Neuronal stem cell (in vitro differentiated cells): ENCODE measurements around the gene CLHC1.
"Not testable (repeated sequence)": the region's sequence is repeated elsewhere in the genome, so short reads cannot be mapped to it uniquely, and the experiment has no call there.

Experiments used
- DNase-seq: peaks from one replicate; pipeline ENCODE4 v3.0.0-alpha.2; 2013; ENCODE audit warnings: low spot score
- H2AFZ ChIP-seq: one replicate; pipeline ENCODE4 v1.6.1; 2013; ENCODE audit warnings: mild to moderate bottlenecking, low read length, inconsistent platforms
- H2AK5ac ChIP-seq: 2 replicates; pipeline ENCODE4 v1.6.1; 2013; ENCODE audit warnings: low read depth, mild to moderate bottlenecking, inconsistent platforms, low read length, moderate library complexity, mixed read lengths
- H2BK120ac ChIP-seq: 2 replicates; pipeline ENCODE4 v1.6.1; 2013; ENCODE audit warnings: low read depth, mild to moderate bottlenecking, inconsistent platforms, low read length, moderate library complexity, mixed read lengths
- H2BK12ac ChIP-seq: one replicate; pipeline ENCODE4 v1.6.1; 2013; ENCODE audit warnings: low read length, inconsistent platforms
- H2BK15ac ChIP-seq: 2 replicates; pipeline ENCODE4 v1.6.1; 2013; ENCODE audit warnings: mild to moderate bottlenecking, low read length, inconsistent platforms, mixed read lengths
- H2BK5ac ChIP-seq: one replicate; pipeline ENCODE4 v1.6.1; 2013; ENCODE audit warnings: inconsistent platforms, mild to moderate bottlenecking, low read length, moderate library complexity
- H3K14ac ChIP-seq: one replicate; pipeline ENCODE4 v1.6.1; 2013; ENCODE audit warnings: low read length, inconsistent platforms
- H3K18ac ChIP-seq: 2 replicates; pipeline ENCODE4 v1.6.1; 2013; ENCODE audit warnings: low read length, inconsistent platforms
- H3K23ac ChIP-seq: 2 replicates; pipeline ENCODE4 v1.6.1; 2013; ENCODE audit warnings: low read depth, mild to moderate bottlenecking, mixed read lengths, low read length, inconsistent platforms; ENCODE audit not compliant: poor library complexity
- H3K27ac ChIP-seq: replicated peaks from 3 replicates; pipeline ENCODE4 v1.5.1; 2013; ENCODE audit warnings: low read length, inconsistent platforms
- H3K27me3 ChIP-seq, 3 experiments: 2 replicates each; pipeline ENCODE4 v1.6.1; 2013; ENCODE audit warnings: low read length in 3 of 3, mild to moderate bottlenecking in 2 of 3, inconsistent platforms in 1 of 3, low read depth in 1 of 3, mixed read lengths in 1 of 3, moderate library complexity in 1 of 3; ENCODE audit not compliant: control insufficient read depth in 3 of 3, insufficient read depth in 3 of 3
- H3K36me3 ChIP-seq, 2 donors: replicated peaks in 1 of 2; 2 replicates each; pipeline ENCODE4 v1.6.1; 2013; ENCODE audit warnings: low read length in 2 of 2; ENCODE audit not compliant: control insufficient read depth in 2 of 2, insufficient read depth in 2 of 2
- H3K4ac ChIP-seq: 2 replicates; pipeline ENCODE4 v1.6.1; 2013; ENCODE audit warnings: inconsistent platforms, mild to moderate bottlenecking, low read length, moderate library complexity
- H3K4me1 ChIP-seq, 2 donors: 1 replicate in 1 of 2; 2 replicates in 1 of 2; pipeline ENCODE4 v1.6.1; 2013; ENCODE audit warnings: low read length in 2 of 2, low read depth in 1 of 2; ENCODE audit not compliant: control insufficient read depth in 2 of 2, insufficient read depth in 1 of 2
- H3K4me2 ChIP-seq: one replicate; pipeline ENCODE4 v1.6.1; 2013; ENCODE audit warnings: mild to moderate bottlenecking, low read length, inconsistent platforms; ENCODE audit not compliant: insufficient read depth, poor library complexity, severe bottlenecking
- H3K4me3 ChIP-seq, 2 donors: 2 replicates each; pipeline ENCODE4 v1.5.1; 2013; ENCODE audit warnings: low read length in 2 of 2, mild to moderate bottlenecking in 2 of 2, inconsistent platforms in 1 of 2, moderate library complexity in 1 of 2
- H3K79me1 ChIP-seq: one replicate; pipeline ENCODE4 v1.6.1; 2013; ENCODE audit warnings: low read depth, mild to moderate bottlenecking, inconsistent platforms, low read length, moderate library complexity
- H3K9ac ChIP-seq: one replicate; pipeline ENCODE4 v1.6.1; 2013; ENCODE audit warnings: mild to moderate bottlenecking, low read depth, low read length, inconsistent platforms; ENCODE audit not compliant: poor library complexity
- H3K9me3 ChIP-seq, 2 donors: replicated peaks in 1 of 2; 2 replicates each; pipeline versions ENCODE3 to v1.6.1; 2013; ENCODE audit warnings: low read length in 2 of 2, mild to moderate bottlenecking in 2 of 2, inconsistent platforms in 1 of 2, low read depth in 1 of 2, mixed read lengths in 1 of 2, moderate library complexity in 1 of 2; ENCODE audit not compliant: control insufficient read depth in 2 of 2, insufficient read depth in 1 of 2
- H4K8ac ChIP-seq: one replicate; pipeline ENCODE4 v1.6.1; 2013; ENCODE audit warnings: low read depth, mild to moderate bottlenecking, inconsistent platforms, low read length, moderate library complexity
- H4K91ac ChIP-seq: one replicate; pipeline ENCODE4 v1.6.1; 2013; ENCODE audit warnings: low read length, low read depth, mild to moderate bottlenecking, inconsistent platforms; ENCODE audit not compliant: poor library complexity
- WGBS, 2 donors: extraction: QIAGEN DNeasy Blood & Tissue Kit; methylation state at CpG; one replicate each; pipeline ENCODE4 v1.1.7; 2013; ENCODE audit warnings: missing lambda C conversion rate in 2 of 2, mixed read lengths in 1 of 2; ENCODE audit not compliant: insufficient read length in 2 of 2, insufficient replicate concordance in 1 of 2; ENCODE audit errors: extremely low coverage in 2 of 2; 5-methylcytosine and 5-hydroxymethylcytosine counted together

CLHC1 gene

DNA sequence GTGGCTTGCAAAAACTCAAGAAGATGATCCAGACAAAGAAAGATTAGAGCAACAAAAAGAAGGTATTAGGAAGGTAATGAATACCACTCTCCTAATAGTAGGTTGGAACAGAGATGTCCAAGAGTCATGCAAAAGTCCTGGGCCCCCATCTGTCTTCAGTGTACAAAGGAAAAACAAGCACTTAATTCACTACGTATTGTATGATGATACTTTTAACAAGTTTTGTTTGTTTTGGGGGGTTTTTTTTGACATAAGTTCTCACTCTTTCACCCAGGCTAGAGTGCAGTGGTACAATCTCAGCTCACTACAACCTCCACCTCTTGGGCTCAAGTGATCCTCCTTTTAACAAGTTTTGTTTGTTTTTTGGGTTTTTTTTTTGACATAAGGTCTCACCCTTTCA, 101.2 kb downstream of the CLHC1 start:
- no peak overlapping the region for H3K4me2 ChIP-seq
- no peak overlapping the region for H2AK5ac ChIP-seq
- H3K23ac ChIP-seq: no peak overlapping the region
- no peak overlapping the region for H3K4me3 ChIP-seq
- H3K14ac ChIP-seq: no peak overlapping the region
- no peak overlapping the region for H3K18ac ChIP-seq
- H2BK15ac ChIP-seq: no peak overlapping the region
- no peak overlapping the region for H3K27ac ChIP-seq
- no peaks in the 10 kb centered on the region for H3K27me3 ChIP-seq
- H3K4ac ChIP-seq: no peak overlapping the region
- H4K8ac ChIP-seq: no peak overlapping the region
- no peaks in the 10 kb centered on the region for H3K79me1 ChIP-seq
- no peak overlapping the region for H2AFZ ChIP-seq
- no peak overlapping the region for H2BK5ac ChIP-seq
- WGBS, 2 donors: no CpG with 5 or more reads among the region's 1 CpG
- no peak overlapping the region for H4K91ac ChIP-seq
- no peak overlapping the region for H2BK12ac ChIP-seq
- H3K36me3 ChIP-seq: no peaks in the 10 kb centered on the region
- no peaks in the 10 kb centered on the region for H3K9me3 ChIP-seq
- no peak overlapping the region for H2BK120ac ChIP-seq
- no peak for DNase-seq
- no peak overlapping the region for H3K9ac ChIP-seq
- H3K4me1 ChIP-seq: peaks cover 4 to 14% of the 10 kb centered on the region in 2 donors

DNA sequence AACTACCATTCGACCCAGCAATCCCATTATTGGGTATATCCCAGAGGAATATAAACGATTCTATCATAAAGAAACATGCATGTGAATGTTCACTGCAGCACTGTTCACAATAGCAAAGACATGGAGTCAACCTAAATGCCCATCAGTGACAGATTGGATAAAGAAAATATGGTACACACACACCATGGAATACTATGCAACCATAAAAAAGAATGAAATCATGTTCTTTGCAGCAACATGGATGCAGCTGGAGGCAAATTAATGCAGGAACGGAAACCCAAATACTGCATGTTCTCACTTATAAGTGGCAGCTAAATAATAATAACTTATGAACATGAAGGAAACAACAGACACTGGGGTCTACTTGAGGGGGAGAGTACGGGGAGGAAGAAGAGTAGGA, 105.5 kb downstream of the CLHC1 start:
- not testable (repeated sequence) for H3K27ac ChIP-seq, H3K27me3 ChIP-seq, H2BK15ac ChIP-seq, H4K91ac ChIP-seq, H4K8ac ChIP-seq, H3K79me1 ChIP-seq, H3K23ac ChIP-seq, H3K9me3 ChIP-seq, H3K4me1 ChIP-seq, H2BK5ac ChIP-seq, H2AFZ ChIP-seq, H2BK120ac ChIP-seq, H3K36me3 ChIP-seq, H3K14ac ChIP-seq, H2AK5ac ChIP-seq, H3K4me3 ChIP-seq, H2BK12ac ChIP-seq, H3K9ac ChIP-seq, H3K4ac ChIP-seq, DNase-seq, H3K18ac ChIP-seq, H3K4me2 ChIP-seq
- WGBS, 2 donors: no CpG with 5 or more reads among the region's 4 CpGs
